Cardiac muscle cell (in vitro differentiated cells and primary cell): ENCODE data around the gene PNLIPRP3. TPM values are rescaled to one million over a fixed set of nuclear protein-coding genes. Genes with fewer than 3 reads are reported as not detected.

ENCODE experiments used
- DNase-seq, 2 donors: peaks; one replicate each; pipeline versions ENCODE4 v3.0.0 to v3.0.0-alpha.2; 2010 to 2017; ENCODE audit warnings: low read depth in 1 of 2, low spot score in 1 of 2
- H3K27ac ChIP-seq: fragments of 200-600 bp; sonication (generic); 2 replicates; pipeline ENCODE4 v1.5.1; 2016
- H3K27me3 ChIP-seq: fragments of 200-600 bp; sonication (generic); 2 replicates; pipeline ENCODE4 v1.6.0; 2016; ENCODE audit warnings: control low read depth
- H3K36me3 ChIP-seq: fragments of 200-600 bp; sonication (generic); 2 replicates; pipeline ENCODE4 v1.5.1; 2016; ENCODE audit warnings: control low read depth
- H3K4me1 ChIP-seq: fragments of 200-600 bp; sonication (generic); 2 replicates; pipeline ENCODE4 v1.8.1; 2017; ENCODE audit warnings: low read depth, mild to moderate bottlenecking, mixed run types
- H3K4me3 ChIP-seq: fragments of 200-600 bp; sonication (generic); 2 replicates; pipeline ENCODE4 v1.5.1; 2016; ENCODE audit warnings: mild to moderate bottlenecking
- H3K9me3 ChIP-seq: fragments of 200-600 bp; sonication (generic); 2 replicates; pipeline ENCODE4 v1.5.1; 2017; ENCODE audit warnings: low read depth, mild to moderate bottlenecking, control low read depth
- polyA plus RNA-seq: library from polyadenylated mRNA; unstranded; fragments of >200 nt; fragmentation: Nextera tagmentation; extraction: Ambion mirVana; gene quantifications from 2 replicates; pipeline ENCODE4 v1.2.1, GENCODE V29; 2016
- total RNA-seq: library from RNA; depleted of rRNA; stranded (reverse); fragments of >200 nt; gene quantifications from 2 replicates; pipeline ENCODE4 v1.2.3, GENCODE V29; 2016
- TF ChIP-seq, protein P1 (sequence below): IDR thresholded peaks from 2 replicates; pipeline ENCODE4 v1.5.1; 2012; ENCODE audit warnings: low read depth, mild to moderate bottlenecking, low read length

Gene PNLIPRP3
- total and polyA plus RNA-seq, 2 experiments from 2014 or later, result not detected

- H3K27me3 ChIP-seq, result no peaks in the 10 kb centered on the region
- no peaks in the 10 kb centered on the region for H3K4me1 ChIP-seq
- DNase-seq, result no peak
- TF ChIP-seq, protein P1, sequence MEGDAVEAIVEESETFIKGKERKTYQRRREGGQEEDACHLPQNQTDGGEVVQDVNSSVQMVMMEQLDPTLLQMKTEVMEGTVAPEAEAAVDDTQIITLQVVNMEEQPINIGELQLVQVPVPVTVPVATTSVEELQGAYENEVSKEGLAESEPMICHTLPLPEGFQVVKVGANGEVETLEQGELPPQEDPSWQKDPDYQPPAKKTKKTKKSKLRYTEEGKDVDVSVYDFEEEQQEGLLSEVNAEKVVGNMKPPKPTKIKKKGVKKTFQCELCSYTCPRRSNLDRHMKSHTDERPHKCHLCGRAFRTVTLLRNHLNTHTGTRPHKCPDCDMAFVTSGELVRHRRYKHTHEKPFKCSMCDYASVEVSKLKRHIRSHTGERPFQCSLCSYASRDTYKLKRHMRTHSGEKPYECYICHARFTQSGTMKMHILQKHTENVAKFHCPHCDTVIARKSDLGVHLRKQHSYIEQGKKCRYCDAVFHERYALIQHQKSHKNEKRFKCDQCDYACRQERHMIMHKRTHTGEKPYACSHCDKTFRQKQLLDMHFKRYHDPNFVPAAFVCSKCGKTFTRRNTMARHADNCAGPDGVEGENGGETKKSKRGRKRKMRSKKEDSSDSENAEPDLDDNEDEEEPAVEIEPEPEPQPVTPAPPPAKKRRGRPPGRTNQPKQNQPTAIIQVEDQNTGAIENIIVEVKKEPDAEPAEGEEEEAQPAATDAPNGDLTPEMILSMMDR, result no peak
- no peak overlapping the region for H3K27ac ChIP-seq
- no peak overlapping the region for H3K4me3 ChIP-seq
- no peaks in the 10 kb centered on the region for H3K36me3 ChIP-seq
- H3K9me3 ChIP-seq, result no peaks in the 10 kb centered on the region
Observed at GRCh38 chr10:116450861-116451260, 23.2 kb downstream of the PNLIPRP3 start.

DNA sequence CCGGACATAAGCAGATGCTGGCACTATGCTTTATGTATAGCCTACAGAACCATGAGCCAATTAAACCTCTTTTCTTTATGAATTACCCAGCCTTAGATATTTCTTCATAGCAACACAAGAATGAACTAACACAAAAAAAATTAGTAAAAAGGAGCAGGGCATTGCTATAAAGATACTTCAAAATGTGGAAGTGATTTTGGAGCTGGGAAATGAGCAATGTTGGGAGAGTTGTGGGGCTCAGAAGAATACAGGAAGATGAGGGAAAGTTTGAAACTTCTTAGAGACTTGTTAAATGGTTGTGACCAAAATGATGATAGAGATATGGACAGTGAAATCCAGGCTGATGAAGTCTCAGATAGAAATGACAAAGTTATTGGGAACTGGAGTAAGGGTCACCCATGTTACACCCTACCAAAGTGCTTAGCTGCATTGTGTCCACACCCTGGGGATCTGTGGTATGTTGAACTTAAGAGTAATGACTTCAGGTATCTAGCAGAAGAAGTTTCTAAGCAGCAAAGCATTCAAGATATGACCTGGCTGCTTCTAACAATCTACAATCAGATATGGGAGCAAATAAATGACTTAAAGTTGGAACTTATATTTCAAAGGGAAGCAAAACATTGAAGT lies 24.2 kb downstream of the PNLIPRP3 start:
- H3K9me3 ChIP-seq, result no peaks in the 10 kb centered on the region

GRCh38 chr10:116452338-116452720 lies 24.7 kb downstream of the PNLIPRP3 start:
- Histone ChIP-seq H3K27me3 (no peaks in the 10 kb centered on the region), H3K4me1 (no peaks in the 10 kb centered on the region), H3K36me3 (no peaks in the 10 kb centered on the region), H3K4me3 (no peak overlapping the region), H3K9me3 (no peaks in the 10 kb centered on the region), H3K27ac (no peak overlapping the region)
- DNase-seq, result no peak
- TF ChIP-seq, protein P1, result no peak

More for the DNA sequence above, 24.2 kb downstream of the PNLIPRP3 start:
- DNase-seq, result no peak
- H3K36me3 ChIP-seq, result no peaks in the 10 kb centered on the region
- no peak overlapping the region for H3K27ac ChIP-seq
- no peaks in the 10 kb centered on the region for H3K4me1 ChIP-seq
- H3K4me3 ChIP-seq, result no peak overlapping the region
- TF ChIP-seq, protein P1, result no peak
- no peaks in the 10 kb centered on the region for H3K27me3 ChIP-seq

DNA sequence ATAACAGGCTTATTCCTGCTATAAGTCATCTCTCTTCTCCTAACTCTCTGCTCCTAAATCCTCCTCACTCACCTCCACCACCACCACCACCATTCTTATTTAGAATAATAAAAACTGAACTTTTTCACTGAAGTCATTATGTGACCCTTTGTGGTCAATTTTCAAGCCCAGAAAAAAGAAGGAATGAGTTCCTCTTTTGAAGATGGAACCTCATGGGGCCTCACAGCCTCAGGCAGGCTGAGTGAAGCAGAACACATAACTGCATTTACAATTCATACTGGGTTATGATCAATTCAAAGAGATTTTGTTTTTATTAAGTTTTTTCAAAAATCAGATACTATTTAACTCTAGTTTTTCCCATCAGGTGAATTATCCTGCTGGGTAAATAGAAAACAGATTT lies 29.8 kb downstream of the PNLIPRP3 start:
- no peaks in the 10 kb centered on the region for H3K27me3 ChIP-seq
- no peaks in the 10 kb centered on the region for H3K4me1 ChIP-seq
- no peaks in the 10 kb centered on the region for H3K36me3 ChIP-seq
- H3K27ac ChIP-seq, result no peak overlapping the region
- no peak for DNase-seq
- no peak overlapping the region for H3K4me3 ChIP-seq
- TF ChIP-seq, protein P1, result no peak
- H3K9me3 ChIP-seq, result no peaks in the 10 kb centered on the region

DNA sequence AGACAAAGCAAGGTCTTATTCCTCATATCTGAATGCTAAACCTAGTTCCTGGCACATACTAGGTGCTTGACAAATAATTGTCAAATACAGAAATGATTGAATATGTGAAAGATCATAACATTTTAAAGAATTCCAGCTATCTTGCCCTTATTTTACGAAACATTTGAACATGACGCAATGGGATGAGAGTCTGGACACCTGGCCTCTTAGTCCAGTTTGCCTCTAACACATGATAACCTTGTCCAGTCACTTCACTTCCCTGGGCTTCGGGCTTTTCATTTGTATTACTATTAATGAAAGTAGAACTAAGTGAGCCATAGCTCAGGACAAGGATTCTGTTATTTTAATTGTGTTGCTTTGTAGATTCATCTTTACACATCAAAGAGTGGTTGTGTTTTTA lies 32.6 kb downstream of the PNLIPRP3 start:
- H3K4me3 ChIP-seq, result no peak overlapping the region
- TF ChIP-seq, protein P1, result no peak
- H3K4me1 ChIP-seq, result no peaks in the 10 kb centered on the region
- no peaks in the 10 kb centered on the region for H3K27me3 ChIP-seq
- H3K27ac ChIP-seq, result no peak overlapping the region
- DNase-seq, result no peak
- no peaks in the 10 kb centered on the region for H3K36me3 ChIP-seq
- H3K9me3 ChIP-seq, result no peaks in the 10 kb centered on the region
